Brain microvascular endothelial cell (primary cell): Measurements from ENCODE around the gene SNTN.

Source experiments
- DNase-seq: peaks from one replicate; pipeline ENCODE4 v3.0.0-alpha.2; 2020
- H3K27ac ChIP-seq: fragments of 250-450 bp; sonication (Bioruptor Pico); 2 replicates; pipeline ENCODE4 v1.5.1; 2020; ENCODE audit warnings: mild to moderate bottlenecking, moderate library complexity
- H3K27me3 ChIP-seq: fragments of 250-450 bp; sonication (Bioruptor Pico); replicated peaks from 2 replicates; pipeline ENCODE4 v1.5.1; 2020; ENCODE audit warnings: mild to moderate bottlenecking
- H3K36me3 ChIP-seq: fragments of 250-450 bp; sonication (Bioruptor Pico); replicated peaks from 2 replicates; pipeline ENCODE4 v1.5.1; 2020; ENCODE audit warnings: mild to moderate bottlenecking
- H3K4me3 ChIP-seq: 2 replicates; pipeline ENCODE4 v1.5.1; 2011; ENCODE audit warnings: low read depth, mild to moderate bottlenecking, control low read depth, low read length, moderate library complexity
- in situ Hi-C: cut with HindIII; loops from 2 replicates; pipeline ENCODE4 v1.10.0; 2017; ENCODE audit warnings: low sequenced_read_pairs, low pct_ligation_motif_present
- TF ChIP-seq, protein P1 (sequence below): IDR thresholded peaks from 2 replicates; pipeline ENCODE4 v1.5.1; 2011; ENCODE audit warnings: low read depth, mild to moderate bottlenecking, moderate library complexity, low read length, control low read depth, inconsistent platforms; ENCODE audit errors: missing control alignments

The SNTN gene

DNA sequence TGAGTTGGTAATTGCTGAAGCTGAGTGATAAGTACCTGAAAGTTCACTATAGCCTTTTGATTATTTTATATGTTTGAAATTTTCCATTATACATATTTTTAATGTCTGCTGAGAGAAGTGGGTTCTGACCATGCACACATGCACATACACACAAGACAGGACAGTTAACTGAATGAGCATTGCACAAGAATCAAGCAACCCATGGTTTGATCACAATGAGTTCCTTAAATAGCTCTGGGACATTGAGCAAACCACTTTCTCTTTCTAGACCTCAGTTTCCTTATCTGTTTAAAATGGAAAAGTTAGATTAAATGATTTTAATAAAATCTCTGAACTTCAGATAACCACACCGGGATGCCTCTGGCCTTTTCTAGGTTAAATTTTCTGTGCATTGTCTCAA, 26.7 kb downstream of the SNTN start:
- Histone ChIP-seq H3K4me3 (no peak overlapping the region), H3K27me3 (no peaks in the 10 kb centered on the region), H3K36me3 (no peaks in the 10 kb centered on the region), H3K27ac (no peak overlapping the region)
- TF ChIP-seq, protein P1, sequence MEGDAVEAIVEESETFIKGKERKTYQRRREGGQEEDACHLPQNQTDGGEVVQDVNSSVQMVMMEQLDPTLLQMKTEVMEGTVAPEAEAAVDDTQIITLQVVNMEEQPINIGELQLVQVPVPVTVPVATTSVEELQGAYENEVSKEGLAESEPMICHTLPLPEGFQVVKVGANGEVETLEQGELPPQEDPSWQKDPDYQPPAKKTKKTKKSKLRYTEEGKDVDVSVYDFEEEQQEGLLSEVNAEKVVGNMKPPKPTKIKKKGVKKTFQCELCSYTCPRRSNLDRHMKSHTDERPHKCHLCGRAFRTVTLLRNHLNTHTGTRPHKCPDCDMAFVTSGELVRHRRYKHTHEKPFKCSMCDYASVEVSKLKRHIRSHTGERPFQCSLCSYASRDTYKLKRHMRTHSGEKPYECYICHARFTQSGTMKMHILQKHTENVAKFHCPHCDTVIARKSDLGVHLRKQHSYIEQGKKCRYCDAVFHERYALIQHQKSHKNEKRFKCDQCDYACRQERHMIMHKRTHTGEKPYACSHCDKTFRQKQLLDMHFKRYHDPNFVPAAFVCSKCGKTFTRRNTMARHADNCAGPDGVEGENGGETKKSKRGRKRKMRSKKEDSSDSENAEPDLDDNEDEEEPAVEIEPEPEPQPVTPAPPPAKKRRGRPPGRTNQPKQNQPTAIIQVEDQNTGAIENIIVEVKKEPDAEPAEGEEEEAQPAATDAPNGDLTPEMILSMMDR, result no peak
- DNase-seq, result no peak
- in situ Hi-C loops, result no loop called here

DNA sequence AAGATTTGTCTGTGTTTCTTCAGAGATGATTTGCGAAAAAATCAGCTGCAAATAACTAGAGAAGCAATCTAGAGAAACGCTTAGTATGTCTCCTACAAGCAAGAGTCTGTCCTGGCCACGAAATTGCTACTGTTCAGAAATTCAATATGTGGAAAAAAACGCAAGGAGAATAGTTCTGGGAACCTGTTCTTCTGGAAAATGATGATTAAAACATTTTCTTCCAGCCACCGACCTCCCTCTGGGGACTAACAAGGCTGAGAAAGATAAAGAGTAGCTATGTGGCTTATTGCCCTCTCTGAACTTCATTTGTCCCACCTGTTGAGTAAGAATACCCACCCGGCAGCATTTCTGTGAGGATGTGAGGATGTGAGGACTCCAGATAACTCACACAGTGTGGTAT, 31.6 kb downstream of the SNTN start:
- Histone ChIP-seq H3K4me3 (no peak overlapping the region), H3K27me3 (no peaks in the 10 kb centered on the region), H3K27ac (no peak overlapping the region), H3K36me3 (no peaks in the 10 kb centered on the region)
- in situ Hi-C loops, result no loop called here
- TF ChIP-seq, protein P1, result no peak
- DNase-seq, result no peak

DNA sequence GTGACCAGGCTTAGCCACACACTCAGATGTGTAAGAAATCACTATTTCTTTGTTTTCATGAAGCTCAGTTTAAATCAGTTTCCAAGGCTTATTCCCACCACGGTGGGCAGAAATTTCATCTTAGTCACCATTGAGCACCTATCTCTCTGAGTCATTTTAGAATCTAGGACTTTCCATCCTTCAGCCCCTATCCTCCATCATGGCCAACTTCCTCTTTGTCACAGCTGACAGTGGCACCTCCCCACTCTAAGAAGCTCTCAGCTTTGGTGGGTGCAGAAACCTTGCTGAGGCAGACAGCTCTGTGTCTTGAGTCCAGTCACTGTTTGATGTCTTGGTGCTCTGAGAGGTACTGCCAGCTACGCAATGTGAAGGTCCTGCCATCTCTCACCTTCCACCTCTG, 32.9 kb downstream of the SNTN start:
- TF ChIP-seq, protein P1, result no peak
- Histone ChIP-seq H3K27me3 (no peaks in the 10 kb centered on the region), H3K4me3 (no peak overlapping the region), H3K36me3 (no peaks in the 10 kb centered on the region), H3K27ac (no peak overlapping the region)
- in situ Hi-C loops, result no loop called here
- no peak for DNase-seq

DNA sequence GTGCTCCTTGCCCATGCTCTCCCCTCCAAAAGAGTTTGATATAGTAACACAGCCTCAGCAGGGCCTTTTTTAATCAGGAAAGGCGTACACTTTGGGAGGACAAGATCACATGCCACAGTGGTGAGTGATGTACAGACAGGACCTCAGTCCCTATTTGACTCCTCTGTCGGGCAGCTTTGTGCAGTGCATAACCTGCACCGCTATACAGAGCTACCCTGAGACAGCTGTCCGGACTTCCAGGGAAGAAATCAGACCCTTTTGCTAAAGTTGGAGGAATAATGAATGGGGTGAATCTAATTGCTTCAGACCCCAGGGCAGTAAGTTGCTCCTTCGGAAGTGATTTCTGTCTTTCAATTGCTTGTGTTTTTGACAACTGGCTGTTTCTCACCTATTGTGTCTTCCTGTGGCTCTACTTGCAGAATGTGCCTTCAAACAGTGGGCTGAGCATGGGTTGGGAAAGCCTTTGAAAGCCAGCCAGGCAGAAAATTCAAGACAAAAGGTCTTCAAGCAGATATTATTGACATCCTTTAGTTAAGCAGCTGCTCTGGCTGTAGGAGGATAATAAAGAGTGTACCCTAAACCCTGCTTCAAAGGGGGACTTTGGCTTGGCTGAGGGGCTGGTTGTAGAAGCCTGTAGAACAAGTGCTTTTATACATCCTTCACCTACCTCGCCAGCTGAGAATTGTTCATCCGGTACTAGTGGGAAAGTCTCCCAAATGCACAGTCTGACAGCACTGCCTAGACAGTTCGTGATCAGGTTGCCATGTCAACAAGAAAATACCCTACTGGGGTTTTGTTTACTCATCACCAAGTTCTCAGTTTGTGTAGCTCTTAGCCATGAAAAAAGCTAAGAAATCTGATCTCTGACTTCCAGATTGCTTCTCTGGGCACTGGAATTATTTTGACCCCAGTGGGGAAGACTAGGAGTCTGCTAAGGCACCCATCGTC, 35.1 kb downstream of the SNTN start:
- H3K36me3 ChIP-seq, result no peaks in the 10 kb centered on the region
- H3K4me3 ChIP-seq, result no peak overlapping the region
- TF ChIP-seq, protein P1, result no peak
- no peak overlapping the region for H3K27ac ChIP-seq
- DNase-seq, result peak; percentile 6
- no peaks in the 10 kb centered on the region for H3K27me3 ChIP-seq
- in situ Hi-C loops, result no loop called here

DNA sequence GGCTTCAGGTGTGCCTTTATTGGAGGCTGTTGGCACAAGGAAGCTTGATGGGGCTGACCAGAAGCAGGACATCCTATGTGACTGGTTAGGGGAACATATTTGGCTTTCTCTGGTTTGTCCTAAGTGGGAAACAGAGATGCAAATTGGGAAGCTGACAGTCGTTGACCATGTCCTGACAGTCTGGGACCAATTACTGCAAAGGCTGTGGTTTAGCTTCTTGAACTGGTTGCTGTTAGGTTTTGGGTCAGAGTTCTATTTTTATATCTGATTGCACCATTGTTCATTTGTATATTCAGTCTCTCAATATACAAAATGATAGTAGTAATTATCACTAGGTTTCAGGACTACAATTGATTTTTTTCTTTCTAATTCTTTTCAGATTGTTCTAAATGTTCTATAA, 36.8 kb downstream of the SNTN start:
- no peak for DNase-seq
- in situ Hi-C loops, result no loop called here
- no peak overlapping the region for H3K27ac ChIP-seq
- no peaks in the 10 kb centered on the region for H3K36me3 ChIP-seq
- H3K27me3 ChIP-seq, result no peaks in the 10 kb centered on the region
- TF ChIP-seq, protein P1, result no peak
- no peak overlapping the region for H3K4me3 ChIP-seq

DNA sequence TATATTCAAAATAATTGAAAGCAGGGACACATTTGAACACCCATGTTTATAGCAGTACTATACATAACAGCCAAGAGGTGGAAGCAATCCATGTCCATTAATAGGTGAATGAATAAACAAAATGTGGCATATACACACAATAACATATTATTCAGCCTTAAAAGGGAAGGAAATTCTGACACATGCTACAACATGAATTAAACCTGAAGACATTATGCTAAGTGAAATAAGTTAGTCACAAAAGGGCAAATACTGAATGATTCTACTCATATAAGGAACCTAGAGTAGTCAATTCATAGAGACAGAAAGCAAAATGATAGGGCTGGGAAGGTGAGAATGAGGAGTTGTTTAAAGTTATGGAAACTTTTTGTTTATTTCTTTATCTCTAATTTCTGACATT, 40.9 kb downstream of the SNTN start:
- H3K27ac ChIP-seq, result no peak overlapping the region
- no peak overlapping the region for H3K4me3 ChIP-seq
- in situ Hi-C loops, result no loop called here
- H3K36me3 ChIP-seq, result no peaks in the 10 kb centered on the region
- TF ChIP-seq, protein P1, result no peak
- no peak for DNase-seq
- H3K27me3 ChIP-seq, result no peaks in the 10 kb centered on the region
